Fibroblast of the aortic adventitia (primary cell): ENCODE data around the gene SIGLEC12. TPM values are rescaled to one million over a fixed set of nuclear protein-coding genes. Genes with fewer than 3 reads are reported as not detected.

Source experiments
- DNase-seq: peaks from one replicate; pipeline ENCODE4 v3.0.0-alpha.2; 2010; ENCODE audit warnings: low read depth
- H3K4me3 ChIP-seq: 2 replicates; pipeline ENCODE4 v1.5.1; 2011; ENCODE audit warnings: low read depth, mild to moderate bottlenecking, control low read depth, low read length, moderate library complexity
- total RNA-seq: library from RNA; depleted of rRNA; stranded (reverse); fragments of >200 nt; gene quantifications from 2 replicates; pipeline ENCODE4 v1.2.3, GENCODE V29; 2012; ENCODE audit warnings: low replicate concordance
- TF ChIP-seq, protein P1 (sequence below): IDR thresholded peaks from 2 replicates; pipeline ENCODE4 v1.5.1; 2011; ENCODE audit warnings: mild to moderate bottlenecking, low read length, control low read depth, inconsistent platforms; ENCODE audit not compliant: insufficient read depth

The SIGLEC12 gene
- total RNA-seq, 1 donor, result not detected

DNA sequence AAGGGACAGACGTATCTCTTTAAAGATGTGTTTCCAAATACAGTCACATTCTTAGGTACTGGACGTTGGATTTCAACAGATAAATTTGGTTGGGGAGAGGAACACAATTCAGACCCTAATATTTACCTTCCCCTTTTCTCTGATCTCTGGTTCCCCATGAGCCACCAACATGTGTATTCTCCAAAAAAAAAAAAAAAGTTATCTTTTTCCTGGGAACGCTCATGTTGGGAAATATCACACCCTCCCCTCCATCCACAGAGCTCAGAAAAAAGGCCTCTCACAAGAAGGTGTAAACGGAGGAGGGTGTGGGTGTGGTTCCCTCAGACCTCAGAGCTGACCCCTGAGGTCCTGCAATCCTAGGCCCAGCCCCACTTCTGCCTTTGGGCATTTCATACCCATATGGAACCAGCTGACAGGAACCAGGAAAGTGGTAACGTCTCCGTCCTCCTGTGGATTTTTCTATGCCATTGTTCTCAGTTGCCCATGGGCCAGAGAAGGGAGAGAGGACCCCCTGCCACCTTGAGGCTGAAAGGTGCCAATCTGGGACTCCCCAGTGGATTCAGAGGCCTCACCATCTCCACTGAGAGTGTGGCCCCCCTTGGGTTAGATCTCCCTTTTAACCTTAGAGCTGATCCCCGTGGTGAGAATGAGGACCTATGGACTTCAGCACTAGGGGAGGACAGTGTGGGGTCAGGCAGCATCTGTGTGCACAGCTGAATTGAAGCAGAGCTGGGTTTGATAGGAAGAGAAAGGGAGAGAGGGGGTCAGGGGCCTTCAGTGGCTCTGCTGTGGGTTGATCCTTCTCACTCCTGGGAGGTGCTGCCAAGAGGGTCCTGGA, 8.4 kb upstream of the SIGLEC12 start:
- TF ChIP-seq, protein P1, sequence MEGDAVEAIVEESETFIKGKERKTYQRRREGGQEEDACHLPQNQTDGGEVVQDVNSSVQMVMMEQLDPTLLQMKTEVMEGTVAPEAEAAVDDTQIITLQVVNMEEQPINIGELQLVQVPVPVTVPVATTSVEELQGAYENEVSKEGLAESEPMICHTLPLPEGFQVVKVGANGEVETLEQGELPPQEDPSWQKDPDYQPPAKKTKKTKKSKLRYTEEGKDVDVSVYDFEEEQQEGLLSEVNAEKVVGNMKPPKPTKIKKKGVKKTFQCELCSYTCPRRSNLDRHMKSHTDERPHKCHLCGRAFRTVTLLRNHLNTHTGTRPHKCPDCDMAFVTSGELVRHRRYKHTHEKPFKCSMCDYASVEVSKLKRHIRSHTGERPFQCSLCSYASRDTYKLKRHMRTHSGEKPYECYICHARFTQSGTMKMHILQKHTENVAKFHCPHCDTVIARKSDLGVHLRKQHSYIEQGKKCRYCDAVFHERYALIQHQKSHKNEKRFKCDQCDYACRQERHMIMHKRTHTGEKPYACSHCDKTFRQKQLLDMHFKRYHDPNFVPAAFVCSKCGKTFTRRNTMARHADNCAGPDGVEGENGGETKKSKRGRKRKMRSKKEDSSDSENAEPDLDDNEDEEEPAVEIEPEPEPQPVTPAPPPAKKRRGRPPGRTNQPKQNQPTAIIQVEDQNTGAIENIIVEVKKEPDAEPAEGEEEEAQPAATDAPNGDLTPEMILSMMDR, result no peak
- H3K4me3 ChIP-seq, result no peak overlapping the region
- no peak for DNase-seq

DNA sequence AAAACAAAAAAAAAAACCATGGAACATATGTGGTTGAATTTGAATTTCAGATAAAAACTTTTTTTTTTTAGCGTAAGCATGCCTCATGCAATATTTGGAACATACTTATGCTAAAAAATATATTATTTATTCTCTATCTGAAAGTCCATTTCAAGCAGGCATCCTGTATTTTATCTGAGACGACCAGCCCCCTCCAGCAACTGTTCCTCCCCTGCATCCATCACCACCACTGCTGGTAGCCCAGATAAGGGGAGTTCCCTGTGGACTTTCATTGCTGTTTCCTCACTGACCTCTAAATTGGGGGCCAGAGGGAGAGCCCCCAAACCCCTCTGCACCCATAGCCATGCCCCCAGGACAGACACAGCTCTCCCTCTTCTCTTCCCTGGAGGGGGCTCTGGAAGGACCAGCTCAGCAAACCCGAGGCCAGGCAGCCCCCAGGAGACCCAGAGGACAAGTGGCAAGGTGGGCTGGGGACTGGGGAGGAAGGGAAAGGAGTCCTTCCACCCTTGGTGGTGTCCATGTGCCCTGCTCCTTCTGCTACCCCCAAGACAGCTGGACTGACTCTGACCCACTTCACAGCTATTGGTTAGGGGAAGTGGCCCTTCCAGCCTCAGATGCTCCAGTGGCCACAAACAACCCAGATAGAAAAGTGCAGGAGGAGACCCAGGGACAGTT, 6.6 kb upstream of the SIGLEC12 start:
- DNase-seq, result no peak
- TF ChIP-seq, protein P1, result no peak
- no peak overlapping the region for H3K4me3 ChIP-seq

DNA sequence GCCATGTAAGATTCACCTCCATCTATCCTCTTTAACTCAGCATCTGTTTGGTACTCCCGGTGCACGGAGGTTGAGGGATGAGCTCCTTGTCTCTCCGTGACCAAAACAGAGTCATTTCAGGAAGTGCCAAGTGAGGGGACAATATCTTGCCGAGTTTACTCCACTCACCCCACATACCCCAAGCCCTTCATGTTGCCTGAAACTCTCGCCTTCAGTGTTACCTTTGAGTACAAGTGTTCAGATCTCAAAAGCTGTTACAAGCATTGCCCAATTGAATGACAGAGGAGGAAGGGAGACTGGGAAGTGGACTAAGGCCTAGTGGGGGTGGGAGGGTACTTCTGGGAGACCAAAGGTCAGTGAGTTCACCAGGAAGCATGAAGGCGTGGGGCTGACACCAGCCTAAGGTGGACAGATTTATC, 6.0 kb upstream of the SIGLEC12 start:
- DNase-seq, result no peak
- TF ChIP-seq, protein P1, result no peak
- H3K4me3 ChIP-seq, result no peak overlapping the region

DNA sequence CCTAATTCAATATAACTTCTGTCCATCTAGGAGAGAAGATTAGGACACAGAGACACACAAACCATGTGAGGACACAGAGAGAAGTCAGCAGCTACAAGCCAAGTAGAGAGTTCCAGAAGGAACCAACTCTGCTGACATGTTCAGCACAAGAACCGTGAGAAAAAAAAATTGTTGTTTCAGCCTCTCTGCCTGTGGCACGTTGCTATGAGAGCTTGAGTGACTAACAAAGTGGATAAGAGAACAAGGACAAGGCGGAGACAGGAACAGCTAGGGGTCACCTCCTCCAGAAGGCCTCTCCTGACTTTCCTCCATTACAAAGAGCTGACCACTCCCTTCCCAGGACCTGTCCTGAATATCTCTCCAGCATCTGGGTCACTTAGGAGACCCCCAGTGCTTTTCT, 5.6 kb upstream of the SIGLEC12 start:
- no peak overlapping the region for H3K4me3 ChIP-seq
- TF ChIP-seq, protein P1, result no peak

DNA sequence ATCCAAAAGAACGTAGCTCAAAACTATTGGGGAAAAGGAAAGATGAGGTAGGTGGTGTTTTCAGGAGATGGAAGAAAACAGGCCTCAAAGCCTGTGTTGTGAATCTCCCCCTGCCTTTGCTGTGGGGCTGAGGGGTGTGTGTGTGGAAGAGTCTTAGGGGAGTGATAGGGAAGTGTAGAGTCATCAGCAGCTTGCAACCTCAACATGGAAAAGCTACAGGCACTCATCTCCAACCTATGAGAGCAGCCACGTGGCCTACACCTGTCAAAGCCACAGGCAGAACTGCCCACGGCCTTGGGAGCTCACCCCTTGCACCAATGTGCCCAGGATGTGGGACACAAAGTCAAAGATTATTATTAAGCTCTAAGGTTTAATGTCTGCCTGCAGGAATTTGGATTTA, 4.3 kb upstream of the SIGLEC12 start:
- no peak for DNase-seq
- no peak overlapping the region for H3K4me3 ChIP-seq
- TF ChIP-seq, protein P1, result no peak

More for the DNA sequence above, 5.6 kb upstream of the SIGLEC12 start:
- DNase-seq, result no peak

DNA sequence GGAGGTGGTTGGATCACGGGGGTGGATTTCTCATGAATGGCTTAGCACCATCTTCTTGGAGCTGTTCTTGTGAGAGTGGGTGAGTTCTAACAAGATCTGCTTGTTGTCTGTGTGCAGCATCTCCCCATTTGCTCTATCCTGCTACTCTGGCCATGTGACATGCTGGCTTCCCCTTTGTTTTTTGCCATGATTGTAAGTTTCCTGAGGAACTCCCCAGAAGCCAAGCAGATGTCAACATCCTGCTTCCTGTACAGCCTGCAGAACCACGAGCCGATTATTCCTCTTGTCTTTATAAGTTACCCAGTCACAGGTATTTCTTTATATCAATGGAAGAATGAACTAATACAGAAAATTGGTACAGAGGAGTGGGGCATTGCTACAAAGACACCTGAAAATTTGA, 2.3 kb upstream of the SIGLEC12 start:
- DNase-seq, result no peak
- TF ChIP-seq, protein P1, result no peak

More for the DNA sequence above, 2.3 kb upstream of the SIGLEC12 start:
- H3K4me3 ChIP-seq, result no peak overlapping the region
